HEK293 (cell line): Measurements from ENCODE around the gene LPO.

ENCODE experiments used
- TF ChIP-seq, protein P1 (sequence below): fragments of 450-650 bp; formaldehyde crosslinking; IDR thresholded peaks from 2 replicates; pipeline ENCODE4 v1.5.1; 2016; ENCODE audit warnings: missing biosample characterization, missing genetic modification characterization
- TF ChIP-seq, protein P2 (sequence below): fragments of 450-650 bp; formaldehyde crosslinking; IDR thresholded peaks from 2 replicates; pipeline ENCODE4 v1.5.1; 2016; ENCODE audit warnings: missing biosample characterization, missing genetic modification characterization

DNA sequence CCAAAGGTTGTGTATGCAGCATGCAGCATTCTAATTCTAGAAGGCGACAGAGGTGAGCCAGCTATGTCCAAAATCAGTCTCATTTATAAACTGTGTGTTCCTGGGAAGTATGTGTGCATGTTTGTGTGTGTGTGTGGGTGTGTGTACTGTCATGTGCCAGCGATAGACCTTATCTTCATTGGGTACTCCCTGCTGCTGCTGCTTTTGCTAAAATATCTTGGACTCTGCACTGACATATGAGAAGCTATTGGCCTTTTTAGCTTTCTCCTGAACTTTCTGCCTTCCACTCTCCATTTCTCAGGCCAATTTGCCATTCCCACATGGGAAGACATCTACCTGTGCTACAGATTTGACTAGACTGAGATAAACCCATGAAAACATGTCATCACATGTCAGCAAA, 2.0 kb upstream of the LPO start:
- TF ChIP-seq, protein P1, sequence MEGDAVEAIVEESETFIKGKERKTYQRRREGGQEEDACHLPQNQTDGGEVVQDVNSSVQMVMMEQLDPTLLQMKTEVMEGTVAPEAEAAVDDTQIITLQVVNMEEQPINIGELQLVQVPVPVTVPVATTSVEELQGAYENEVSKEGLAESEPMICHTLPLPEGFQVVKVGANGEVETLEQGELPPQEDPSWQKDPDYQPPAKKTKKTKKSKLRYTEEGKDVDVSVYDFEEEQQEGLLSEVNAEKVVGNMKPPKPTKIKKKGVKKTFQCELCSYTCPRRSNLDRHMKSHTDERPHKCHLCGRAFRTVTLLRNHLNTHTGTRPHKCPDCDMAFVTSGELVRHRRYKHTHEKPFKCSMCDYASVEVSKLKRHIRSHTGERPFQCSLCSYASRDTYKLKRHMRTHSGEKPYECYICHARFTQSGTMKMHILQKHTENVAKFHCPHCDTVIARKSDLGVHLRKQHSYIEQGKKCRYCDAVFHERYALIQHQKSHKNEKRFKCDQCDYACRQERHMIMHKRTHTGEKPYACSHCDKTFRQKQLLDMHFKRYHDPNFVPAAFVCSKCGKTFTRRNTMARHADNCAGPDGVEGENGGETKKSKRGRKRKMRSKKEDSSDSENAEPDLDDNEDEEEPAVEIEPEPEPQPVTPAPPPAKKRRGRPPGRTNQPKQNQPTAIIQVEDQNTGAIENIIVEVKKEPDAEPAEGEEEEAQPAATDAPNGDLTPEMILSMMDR (tag by site-specific recombination), result no peak
- TF ChIP-seq, protein P2, sequence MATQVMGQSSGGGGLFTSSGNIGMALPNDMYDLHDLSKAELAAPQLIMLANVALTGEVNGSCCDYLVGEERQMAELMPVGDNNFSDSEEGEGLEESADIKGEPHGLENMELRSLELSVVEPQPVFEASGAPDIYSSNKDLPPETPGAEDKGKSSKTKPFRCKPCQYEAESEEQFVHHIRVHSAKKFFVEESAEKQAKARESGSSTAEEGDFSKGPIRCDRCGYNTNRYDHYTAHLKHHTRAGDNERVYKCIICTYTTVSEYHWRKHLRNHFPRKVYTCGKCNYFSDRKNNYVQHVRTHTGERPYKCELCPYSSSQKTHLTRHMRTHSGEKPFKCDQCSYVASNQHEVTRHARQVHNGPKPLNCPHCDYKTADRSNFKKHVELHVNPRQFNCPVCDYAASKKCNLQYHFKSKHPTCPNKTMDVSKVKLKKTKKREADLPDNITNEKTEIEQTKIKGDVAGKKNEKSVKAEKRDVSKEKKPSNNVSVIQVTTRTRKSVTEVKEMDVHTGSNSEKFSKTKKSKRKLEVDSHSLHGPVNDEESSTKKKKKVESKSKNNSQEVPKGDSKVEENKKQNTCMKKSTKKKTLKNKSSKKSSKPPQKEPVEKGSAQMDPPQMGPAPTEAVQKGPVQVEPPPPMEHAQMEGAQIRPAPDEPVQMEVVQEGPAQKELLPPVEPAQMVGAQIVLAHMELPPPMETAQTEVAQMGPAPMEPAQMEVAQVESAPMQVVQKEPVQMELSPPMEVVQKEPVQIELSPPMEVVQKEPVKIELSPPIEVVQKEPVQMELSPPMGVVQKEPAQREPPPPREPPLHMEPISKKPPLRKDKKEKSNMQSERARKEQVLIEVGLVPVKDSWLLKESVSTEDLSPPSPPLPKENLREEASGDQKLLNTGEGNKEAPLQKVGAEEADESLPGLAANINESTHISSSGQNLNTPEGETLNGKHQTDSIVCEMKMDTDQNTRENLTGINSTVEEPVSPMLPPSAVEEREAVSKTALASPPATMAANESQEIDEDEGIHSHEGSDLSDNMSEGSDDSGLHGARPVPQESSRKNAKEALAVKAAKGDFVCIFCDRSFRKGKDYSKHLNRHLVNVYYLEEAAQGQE, result no peak
